ENCODE results near the gene AK8.

The AK8 gene

GRCh38 chr9:132769906-132770769 lies 107.9 kb downstream of the AK8 start:
- DNase-seq = peak; percentile 79

DNA sequence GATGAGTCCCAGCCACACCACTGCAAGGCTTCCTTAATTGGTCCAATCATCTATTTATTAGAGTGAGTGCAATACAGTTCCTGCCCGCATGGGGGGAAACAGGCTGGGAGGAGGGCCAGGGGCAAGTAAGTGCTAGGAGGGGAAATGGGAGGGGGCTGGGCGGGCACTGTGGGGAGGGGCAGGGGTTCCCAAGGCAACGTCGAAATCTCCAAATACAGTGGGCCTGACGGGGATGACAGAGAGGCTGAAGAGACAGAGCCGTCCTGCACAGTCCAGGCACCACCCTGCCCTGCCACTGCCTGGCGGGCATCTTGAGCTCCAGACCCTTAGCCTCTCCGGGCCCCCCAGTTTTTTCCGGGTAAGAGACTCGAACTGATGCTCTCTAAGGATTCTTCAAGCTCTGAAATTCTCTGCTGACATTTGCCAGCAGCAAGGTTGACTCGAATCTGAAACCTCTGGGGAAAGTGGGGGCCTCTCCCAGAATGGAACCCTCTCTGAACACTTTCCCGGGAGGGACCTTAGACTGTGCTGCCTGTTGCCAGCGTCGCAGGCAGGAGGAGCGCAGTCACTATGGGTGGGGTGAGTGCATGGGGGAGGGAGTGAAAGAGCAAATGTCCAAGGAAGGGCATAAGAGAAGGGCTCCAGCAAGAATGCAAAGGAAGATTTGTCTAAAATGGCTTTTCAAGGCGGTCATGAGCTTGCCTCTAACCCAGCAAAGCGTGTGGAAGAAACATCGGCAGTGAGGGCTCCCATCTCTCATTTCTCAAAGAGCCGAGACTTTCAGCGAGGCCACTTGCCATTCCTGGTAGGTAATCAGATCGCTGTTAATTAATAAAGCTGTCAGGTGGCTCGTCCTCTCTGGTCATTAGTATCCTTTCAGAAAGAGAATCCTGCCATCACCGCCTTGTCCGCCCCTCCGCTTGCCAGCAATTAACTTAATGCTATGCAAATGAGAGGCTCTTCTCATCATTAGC lies 108.9 kb downstream of the AK8 start:
- DNase-seq = peak; percentile 72 to 76

DNA sequence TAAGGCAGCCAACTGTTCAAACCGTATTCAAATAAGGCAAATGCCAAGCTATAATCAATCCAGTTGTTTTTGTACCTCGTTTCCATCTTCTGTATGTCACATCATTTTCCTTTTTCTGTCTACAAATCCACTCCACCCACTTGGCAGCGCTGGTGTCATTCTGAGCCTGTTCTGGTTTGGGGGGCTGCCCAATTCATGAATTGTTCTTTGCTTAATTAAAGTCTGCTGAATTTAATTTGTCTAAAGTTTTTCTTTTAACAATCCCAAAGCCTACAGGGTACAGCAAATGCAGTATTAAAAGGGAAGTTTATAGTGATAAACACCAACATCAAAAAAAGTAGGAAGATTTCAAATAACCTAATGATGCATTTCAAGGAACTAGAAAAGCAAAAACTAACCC lies 114.5 kb downstream of the AK8 start:
- no peak for DNase-seq

GRCh38 chr9:132762896-132763295 lies 115.2 kb downstream of the AK8 start:
- DNase-seq = no peak

- no peak for DNase-seq
Measured at GRCh38 chr9:132761602-132762001, 116.5 kb downstream of the AK8 start.

- DNase-seq = no peak
Measured at GRCh38 chr9:132760057-132760456, 118.0 kb downstream of the AK8 start.

- DNase-seq = no peak
Measured at GRCh38 chr9:132757016-132757415, 121.1 kb downstream of the AK8 start.

DNA sequence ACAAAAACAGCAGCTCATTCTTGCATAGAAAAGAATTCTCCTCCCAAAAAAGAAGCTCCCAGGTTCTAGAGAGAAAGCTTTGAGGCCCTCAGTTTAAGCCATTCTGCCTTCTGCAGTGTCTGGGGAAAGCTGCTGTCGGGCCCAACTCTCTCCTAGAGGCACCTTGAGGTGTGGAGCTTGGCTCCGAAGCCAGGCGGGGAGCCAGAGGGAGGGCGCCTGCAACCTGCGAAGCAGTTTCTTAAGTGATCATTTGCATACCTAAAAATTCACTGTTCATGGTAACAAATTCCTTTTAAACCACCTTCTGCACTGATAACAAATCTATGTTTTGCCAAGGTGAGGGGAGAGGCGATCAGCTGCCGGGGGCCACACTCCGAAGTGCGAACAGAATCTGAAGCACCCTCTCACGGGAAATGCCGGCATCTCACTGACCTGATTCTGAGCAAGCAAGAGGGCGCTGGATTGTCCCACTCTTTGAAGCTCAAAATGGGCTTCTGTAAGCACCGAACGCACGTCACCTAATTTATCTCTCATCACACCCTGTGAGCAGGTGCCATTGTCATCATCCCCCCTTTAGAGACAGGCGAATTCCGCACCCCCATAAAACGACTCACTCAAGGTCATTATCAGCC lies 121.8 kb downstream of the AK8 start:
- no peak for DNase-seq

- no peak for DNase-seq
Measured at GRCh38 chr9:132755096-132755495, 123.0 kb downstream of the AK8 start.

GRCh38 chr9:132754236-132754635 lies 123.8 kb downstream of the AK8 start:
- DNase-seq = no peak

DNA sequence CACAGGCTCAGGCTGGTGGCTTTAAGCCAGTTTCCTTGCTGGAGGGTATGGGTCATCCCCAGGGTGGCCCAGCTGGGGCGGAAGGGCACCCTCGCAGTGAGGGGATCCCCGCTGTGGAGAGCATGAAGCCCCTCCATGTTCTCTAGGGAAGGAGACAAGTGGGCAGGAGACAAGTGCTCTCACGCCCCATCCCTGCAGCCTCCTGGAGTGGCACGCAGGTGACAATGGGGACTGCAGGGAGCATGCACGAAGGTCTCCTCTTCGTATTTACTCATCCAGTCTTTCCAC lies 124.5 kb downstream of the AK8 start:
- DNase-seq = no peak

GRCh38 chr9:132752877-132753592 lies 125.0 kb downstream of the AK8 start:
- no peak for DNase-seq

GRCh38 chr9:132750668-132751067 lies 127.4 kb downstream of the AK8 start:
- DNase-seq = no peak

- DNase-seq = no peak
Measured at GRCh38 chr9:132749306-132749705, 128.8 kb downstream of the AK8 start.

GRCh38 chr9:132748450-132748849 lies 129.6 kb downstream of the AK8 start:
- no peak for DNase-seq

DNA sequence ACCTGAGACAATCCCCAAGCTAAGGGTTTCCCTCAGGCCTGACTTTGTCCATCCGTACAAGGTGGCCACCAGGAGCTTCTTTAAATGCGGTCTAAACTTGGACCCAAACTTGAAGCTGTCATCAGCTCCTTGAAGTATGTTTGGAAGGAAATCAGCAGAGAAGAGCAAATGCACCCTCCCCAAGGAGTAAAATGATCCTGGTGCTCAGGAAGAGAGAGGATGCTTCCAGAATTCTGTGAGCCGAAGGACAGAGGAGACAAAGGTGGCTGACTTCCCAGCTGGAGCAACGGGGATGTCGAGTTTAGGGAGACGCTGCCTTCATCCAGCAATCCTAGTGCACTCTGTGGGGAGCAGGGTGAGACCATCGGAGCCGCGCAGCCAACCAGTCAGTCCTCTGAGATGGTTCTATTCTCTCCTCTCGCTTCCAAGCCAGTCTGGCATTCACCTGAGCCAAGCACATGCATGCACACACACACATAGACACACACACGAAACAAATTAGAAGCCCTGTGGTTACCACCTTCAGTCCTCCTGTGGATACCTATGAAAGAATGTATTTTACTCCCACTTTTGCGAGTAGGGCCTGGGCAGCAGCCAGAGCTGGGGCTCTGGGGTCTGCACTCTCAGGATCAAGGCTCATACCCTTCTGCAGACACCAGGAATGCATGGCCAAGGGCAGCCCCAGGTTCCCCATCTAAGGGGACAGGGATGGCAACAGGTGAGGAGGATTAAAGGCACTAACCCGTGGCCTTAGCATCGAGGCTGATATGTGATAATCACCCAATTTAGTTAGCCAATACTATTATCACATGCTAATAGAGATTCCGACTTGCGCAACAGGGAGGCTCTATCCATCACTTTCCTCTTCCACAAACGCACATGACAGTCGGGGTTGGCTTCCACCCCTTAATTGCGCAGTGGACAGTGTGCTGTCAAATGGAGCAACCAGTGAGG lies 132.1 kb downstream of the AK8 start:
- no peak for DNase-seq

DNA sequence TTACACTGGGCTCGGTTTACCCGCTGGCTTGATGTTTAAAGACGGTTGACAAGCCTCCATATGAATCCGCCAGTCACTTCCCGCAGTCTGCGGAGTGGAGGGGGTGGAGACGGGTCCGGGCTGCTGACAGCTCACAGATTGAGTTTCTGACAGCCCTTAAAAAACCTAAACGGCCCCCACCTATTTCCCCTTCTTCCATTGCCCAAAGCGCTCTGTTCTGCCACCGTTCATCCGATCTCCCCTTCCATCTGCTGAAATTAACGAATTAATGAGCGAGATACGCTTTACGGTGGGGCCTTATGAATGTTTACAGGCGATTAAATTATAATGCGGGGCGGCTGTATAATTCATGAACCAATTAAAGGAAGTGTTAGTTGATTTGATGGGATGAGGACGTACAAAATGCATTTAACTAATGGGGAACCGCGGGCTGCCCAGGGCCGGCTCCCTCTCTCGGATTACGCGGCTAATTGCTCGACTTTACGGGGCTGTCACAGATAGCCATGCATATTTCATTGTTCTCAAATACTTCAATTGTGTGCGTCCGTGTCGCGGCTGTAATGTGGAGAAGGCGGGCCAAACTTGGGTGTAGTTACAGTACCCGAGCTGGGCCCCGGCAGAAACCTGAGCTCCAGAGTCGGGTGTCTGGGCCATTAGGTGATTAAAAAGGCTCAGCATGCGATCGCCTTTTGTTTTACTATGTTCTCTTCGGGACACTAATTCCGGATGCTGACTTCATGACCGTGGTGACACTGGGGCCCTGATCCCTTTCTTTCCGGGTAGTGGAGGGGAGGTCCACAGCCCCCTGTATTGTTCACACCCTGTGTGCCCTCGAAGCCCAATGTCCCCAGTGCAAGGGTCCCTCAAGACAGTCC lies 133.0 kb downstream of the AK8 start:
- DNase-seq = no peak

GRCh38 chr9:132743931-132744479 lies 134.1 kb downstream of the AK8 start:
- no peak for DNase-seq

DNA sequence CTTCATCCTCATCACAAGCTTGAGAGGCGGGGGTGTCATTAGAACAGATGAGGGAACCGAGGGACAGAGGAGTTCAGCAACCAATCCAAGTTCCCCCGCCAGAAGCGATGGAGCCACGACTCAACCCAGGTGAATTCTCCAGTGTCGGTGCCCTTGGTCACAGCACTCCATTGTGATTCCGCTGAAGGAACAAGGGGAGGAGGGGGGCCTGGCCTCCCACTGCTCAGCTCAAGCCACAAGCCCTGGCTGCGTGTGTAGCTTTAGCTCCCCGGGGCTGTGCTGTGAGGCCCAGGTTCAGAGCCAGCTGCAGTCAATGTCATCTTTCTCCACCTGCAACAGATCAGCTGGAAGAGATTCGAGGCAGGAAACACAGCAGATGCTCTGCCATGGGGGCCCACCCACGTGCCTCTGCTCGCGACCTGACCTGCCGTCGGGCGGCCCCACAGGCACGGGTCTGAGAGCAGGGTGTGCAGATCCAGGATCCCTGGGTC lies 135.2 kb downstream of the AK8 start:
- no peak for DNase-seq
